ENCODE measurements around the gene ZNF611.
"Not testable (repeated sequence)": the region's sequence is repeated elsewhere in the genome, so short reads cannot be mapped to it uniquely, and the experiment has no call there.

ZNF611 gene

DNA sequence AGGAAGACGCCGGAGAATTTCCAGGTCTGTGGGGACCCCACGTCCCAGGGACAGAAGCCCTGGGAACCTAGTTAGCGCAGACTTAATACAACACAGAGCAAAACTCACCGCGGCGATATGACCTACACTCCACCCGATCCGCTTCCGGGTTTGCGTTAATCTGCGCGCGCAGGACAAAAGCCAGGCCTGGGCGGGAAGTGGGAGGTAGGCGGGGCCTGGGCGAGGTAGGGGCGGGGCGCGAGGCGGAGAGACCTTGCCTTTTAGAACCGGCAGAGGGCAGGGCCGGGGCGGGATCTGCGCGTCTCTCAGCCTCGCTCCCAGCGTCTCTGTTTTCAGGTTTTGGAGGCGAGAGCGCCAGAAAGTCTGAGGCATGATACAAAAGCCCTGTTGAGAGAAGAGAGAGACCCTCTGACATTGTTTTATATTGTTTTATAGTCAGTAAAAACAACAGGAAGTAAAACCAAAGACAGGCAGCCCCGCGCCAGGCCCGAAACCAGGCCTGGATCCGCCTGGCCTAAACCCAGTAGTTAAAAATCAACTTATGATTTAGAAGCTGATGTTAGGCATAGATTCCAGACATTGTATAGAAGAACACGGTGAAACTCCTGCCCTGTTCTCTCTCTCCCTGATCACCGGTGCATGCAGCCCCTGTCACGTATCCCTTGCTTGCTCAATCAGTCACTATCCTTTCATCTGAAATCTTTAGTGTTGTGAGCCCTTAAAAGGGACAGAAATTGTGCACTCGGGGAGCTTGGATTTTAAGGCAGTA is at the start of gene ZNF611:
Gene ZNF611 (minus strand): TSS at position 152 of the 769 bp plus-strand sequence. CDS start 19,150 bp downstream, outside the sequence.
- peak; percentile 85 to 87 for DNase-seq

DNA sequence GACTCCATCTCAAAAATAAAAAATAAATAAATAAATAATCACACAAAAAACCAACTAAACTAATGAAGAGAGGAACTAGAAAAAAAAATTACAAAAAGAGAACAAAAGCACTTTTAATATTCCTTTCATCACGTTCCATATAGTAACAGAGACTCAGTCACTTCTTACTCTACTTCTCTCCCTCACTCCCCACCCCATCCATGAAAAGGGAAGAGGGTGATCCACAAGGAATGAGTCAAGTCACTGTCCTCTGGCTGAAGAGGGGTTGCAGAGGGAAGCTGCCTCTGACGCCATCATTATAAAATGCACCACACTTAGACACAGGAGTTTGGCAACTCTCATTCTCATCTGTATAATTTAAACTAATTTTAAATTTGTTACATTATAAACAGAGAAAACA is 48.0 kb upstream of the ZNF611 start:
- not testable (repeated sequence) for DNase-seq

- DNase-seq, result no peak
These were observed 44.0 kb upstream of the ZNF611 start for GRCh38 chr19:52778811-52779210.

DNA sequence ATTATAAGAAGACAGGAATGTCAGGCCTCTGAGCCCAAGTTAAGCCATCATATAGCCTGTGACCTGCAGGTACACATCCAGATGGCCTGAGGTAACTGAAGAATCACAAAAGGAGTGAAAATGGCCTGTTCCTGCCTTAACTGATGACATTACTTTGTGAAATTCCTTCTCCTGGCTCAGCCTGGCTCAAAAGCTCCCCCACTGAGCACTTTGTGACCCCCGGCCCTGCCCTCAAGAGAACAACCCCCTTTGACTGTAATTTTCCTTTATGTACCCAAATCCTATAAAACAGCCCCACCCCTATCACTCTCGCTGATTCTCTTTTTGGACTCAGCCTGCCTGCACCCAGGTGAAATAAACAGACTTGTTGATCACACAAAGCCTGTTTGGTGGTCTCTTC is 21.6 kb upstream of the ZNF611 start:
- not testable (repeated sequence) for DNase-seq

DNA sequence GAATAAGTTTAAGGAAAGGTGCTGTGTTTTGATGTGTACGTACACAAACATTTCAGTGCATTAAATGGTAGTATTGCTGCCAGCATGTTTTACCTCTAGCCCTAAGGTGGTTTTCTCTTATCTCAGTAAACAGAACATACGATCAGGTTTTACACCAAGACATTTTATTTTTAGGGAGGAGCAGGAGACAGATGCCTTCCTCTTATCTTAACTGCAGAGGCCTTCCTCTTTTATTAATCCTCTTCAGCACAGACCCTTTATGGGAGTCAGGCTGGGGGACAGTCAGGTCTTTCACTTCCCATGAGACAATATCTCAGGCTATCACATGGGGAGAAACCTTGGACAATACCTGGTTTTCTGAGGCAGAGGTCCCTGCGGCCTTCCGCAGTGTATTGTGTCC is 14.9 kb upstream of the ZNF611 start:
- DNase-seq, result no peak

DNA sequence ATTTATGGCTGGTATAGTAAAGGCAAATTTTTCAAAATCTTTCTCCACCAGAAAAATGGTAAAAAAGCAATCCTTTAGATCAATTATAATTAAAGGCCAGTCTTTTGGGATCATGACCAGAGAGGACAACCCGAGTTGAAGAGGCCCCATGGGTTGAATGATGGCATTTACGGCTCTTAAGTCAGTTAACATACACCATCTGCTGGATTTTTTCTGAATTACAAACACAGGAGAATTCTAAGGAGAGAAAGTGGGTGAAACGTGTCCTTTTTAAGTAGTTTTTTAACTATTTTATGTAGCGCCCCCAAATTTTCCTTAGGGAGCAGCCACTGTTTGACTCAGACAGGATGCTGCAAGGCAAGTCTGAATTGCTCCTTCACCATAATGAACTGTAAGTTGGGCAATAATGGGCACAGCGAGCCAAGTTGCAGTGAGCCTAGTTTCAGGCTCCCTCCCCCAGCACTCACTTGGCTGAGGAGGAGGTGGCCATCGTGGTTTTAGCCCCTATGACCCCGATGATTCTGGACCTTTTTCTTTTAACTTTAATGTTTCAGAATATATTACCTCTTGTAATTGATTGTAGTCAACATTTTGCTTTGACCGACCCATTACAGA is 13.6 kb upstream of the ZNF611 start:
- DNase-seq, result no peak

- DNase-seq, result not testable (repeated sequence)
These were observed 11.1 kb upstream of the ZNF611 start for GRCh38 chr19:52745919-52746318.

- DNase-seq, result no peak
These were observed 8.2 kb upstream of the ZNF611 start for GRCh38 chr19:52743091-52743490.

- no peak for DNase-seq
These were observed 7.7 kb upstream of the ZNF611 start for GRCh38 chr19:52742516-52742915.

- DNase-seq, result no peak
These were observed 7.2 kb upstream of the ZNF611 start for GRCh38 chr19:52741951-52742485.

DNA sequence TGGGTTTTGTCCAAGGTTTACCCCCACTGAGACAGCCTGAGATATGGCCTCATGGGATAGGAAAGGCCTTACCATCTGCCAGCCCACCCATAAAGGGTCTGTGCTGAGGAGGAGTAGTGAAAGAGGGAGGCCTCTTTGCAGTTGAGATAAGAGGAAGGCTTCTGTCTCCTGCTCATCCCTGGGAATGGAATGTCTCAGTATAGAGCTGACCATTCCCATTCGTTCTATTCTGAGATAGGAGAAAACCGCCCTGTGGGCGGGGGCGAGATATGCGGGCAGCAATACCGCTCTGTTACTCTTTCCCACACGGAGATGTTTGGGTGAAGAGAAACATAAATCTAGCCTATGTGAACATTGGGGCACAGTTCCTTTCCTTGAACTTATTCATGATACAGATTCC is 6.5 kb upstream of the ZNF611 start:
- DNase-seq, result not testable (repeated sequence)

GRCh38 chr19:52739576-52739975 is 4.7 kb upstream of the ZNF611 start:
- DNase-seq, result no peak

GRCh38 chr19:52735734-52736133 is 890 bp upstream of the ZNF611 start:
- no peak for DNase-seq

DNA sequence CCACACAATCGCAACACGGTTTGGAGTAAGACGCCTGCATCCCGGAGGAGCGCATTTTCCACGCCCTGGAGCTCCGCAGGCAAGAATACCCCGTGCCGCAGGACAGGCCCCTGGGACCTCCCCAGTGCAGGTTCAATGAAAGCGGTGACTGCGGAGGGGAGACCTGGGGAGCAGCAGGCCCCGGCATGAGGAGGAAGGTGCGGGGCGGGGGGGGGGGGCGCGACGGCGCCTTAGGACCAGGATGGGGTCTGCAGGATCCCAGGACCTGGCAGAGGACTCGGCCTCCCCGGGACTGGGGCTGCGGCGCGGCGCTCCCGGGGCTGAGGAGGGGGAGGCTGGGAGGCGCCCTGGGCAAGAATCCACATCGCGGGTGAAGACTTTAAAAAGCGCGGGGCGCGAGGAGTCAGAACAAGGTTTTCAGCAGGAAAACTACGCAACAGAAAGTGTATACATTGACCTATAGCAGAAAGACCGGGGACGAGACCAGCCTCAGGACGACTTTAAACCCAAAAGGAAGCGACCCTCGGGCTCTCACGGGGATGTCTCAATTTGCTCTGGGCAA is 432 bp downstream of the ZNF611 start:
- peak in 1 of 2 experiments; percentile 63 for DNase-seq

DNA sequence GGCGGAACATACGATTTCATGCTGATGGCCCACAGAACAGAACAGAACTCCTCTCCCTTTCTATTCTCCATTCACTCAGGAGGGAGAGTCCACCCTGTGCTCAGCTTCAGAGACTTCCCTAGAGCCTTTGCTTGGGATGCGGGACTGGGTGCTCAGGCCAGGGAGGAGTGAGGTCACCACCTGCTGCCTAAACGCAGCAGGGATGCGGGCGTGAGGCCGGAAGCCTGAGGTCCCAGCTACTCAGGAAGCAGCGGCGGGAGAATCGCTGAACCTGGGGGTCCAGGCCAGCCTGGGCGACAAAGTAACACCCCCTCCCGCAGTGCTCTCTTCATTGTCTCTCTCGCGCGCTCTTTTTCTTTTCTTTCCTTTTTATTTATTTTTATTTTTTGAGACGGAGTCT is 8.8 kb downstream of the ZNF611 start:
- DNase-seq, result not testable (repeated sequence)

DNA sequence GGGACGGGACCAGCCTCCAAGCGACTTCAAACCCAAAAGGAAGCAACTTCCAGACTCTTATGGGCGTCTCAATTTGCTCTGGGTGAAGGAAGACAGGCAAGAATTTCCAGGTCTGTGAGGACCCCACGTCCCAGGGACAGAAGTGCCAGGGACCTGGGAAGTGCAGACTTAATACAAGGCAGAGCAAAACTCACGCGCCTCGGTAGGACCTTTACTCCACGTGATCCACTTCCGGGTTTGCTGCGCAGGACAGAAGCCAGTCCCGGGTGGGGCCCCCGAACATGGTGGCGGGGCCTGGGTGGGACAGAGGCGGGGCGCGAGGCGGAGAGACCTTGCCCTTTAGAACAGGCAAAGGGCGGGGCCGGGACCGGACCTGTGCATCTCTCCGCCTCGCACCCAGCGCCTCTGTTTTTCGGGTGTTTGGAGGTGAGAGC is 9.3 kb downstream of the ZNF611 start:
- DNase-seq, result no peak

GRCh38 chr19:52724701-52725514 is 9.9 kb downstream of the ZNF611 start:
- no peak for DNase-seq

DNA sequence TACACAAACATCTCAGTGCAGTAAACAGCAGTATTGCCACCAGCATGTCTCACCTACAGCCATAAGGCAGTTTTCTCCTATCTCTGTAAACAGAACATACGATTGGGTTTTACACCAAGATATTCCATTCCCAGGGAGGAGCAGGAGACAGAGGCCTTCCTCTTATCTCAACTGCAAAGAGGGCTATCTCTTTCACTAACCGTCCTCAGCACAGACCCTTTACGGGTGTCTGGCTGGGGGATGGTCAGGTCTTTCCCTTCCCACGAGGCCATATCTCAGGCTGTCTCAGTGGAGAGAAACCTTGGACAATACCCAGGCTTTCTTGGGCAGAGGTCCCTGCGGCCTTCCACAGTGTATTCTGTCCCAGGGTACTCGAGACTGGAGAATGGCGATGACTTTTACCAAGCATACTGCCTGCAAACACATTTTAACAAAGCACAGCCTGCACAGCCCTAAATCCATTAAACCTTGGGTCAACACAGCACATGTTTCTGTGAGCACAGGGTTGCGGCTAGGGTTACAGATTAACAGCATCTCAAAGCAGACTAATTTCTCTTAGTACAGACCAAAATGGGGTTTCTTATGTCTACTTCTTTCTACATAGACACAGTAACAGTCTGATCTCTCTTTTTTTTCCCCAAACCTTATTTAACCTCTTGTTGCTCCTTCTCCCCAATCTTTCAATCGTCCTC is 10.8 kb downstream of the ZNF611 start:
- DNase-seq, result not testable (repeated sequence)

DNA sequence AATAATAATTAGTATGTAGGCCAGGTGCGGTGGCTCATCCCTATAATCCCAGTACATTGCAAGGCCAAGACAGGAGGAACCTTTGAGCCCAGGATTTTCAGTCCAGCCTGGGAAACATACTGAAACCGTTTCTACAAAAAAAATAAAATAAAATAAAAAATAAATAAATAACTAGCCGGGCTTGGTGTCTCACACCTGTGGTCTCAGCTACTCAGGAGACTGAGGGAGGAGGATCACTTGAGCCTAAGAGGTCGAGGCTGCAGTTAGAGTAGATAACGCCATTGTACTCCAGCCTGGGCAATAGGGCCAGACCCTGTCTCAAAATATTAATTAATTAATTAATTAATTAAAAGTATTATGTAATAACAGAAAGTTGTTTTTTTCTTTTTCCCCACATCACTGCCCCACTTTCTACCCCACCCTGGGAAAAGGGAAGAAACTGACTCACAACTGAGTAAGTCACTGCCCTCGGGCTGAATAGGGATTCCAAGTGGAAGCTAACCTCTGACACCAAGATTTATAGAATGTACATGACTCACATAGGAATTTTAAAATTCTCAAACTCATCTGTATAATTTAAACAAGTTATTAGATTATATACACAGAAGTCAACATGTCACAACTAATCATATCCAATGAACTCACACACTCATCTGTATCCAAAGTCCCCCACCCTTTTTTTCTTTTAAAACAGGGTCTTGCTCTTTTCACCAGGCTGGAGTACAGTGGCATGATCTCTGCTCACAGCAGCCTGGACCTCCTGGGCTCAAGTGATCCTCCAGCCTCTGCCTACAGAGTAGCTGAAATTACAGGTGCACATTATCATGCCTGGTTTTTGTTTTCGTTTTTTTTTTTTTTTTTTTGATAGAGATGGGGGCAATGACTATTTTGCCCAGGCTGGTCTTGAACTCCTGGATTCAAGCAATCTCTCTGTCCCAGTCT is 12.5 kb downstream of the ZNF611 start:
- no peak for DNase-seq

DNA sequence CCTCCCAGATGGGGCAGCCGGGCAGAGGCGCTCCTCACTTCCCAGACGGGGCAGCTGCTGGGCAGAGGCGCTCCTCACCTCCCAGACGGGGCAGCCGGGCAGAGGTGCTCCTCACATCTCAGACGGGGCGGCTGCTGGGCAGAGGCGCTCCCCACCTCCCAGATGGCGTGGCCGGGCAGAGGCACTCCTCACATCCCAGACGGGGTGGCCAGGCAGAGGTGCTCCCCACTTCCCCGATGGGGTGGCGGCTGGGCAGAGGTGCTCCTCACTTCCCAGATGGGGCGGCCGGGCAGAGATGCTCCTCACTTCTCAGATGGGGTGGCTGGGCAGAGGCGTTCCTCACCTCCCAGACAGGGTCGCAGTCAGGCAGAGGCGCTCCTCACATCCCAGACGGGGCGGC is 14.3 kb downstream of the ZNF611 start:
- DNase-seq, result not testable (repeated sequence)

DNA sequence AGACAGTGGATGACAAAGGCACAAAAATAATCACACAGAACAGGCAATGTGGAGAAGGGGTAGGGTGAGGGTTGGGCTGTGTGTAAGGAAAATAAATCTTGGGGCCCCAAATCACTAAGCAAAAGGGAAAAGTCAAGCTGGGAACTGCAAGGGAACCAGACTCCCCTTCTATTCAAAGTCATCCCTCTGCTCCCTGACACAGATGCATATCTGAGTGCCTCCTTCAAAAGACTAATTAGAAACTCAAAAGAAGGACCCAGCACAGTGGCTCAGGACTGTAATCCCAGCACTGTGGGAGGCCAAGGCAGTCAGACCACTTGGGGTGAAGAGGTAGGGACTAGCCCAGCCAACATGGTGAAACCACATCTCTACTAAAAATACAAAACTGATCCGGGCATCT is 18.3 kb downstream of the ZNF611 start:
- no peak for DNase-seq
